HepG2 (cell line): ENCODE measurements around the gene IFRD1. TPM values are rescaled to one million over a fixed set of nuclear protein-coding genes. Genes with fewer than 3 reads are reported as not detected.

ENCODE experiments used
- ATAC-seq: fragments of 200-7000 bp; cut with Tn5 transposase; 3 replicates; pipeline ENCODE4 v1.9.1; 2020; ENCODE audit warnings: mild to moderate bottlenecking, moderate library complexity
- BruUV-seq: library from RNA; stranded (reverse); fragments of 400-500 nt; replicated peaks from 2 replicates; lab custom pipeline; 2021; lab: Mats Ljungman, UMichigan
- CTCF ChIA-PET: fragments of 300-600 bp; formaldehyde crosslinking; extraction: SDS; loops from one replicate; lab custom pipeline; 2021; ENCODE audit warnings: low total read pairs, inconsistent platforms, low intra/inter-chr PET ratio; lab: Yijun Ruan, JAX
- POLR2A ChIA-PET: fragments of 350-600 bp; sonication (Branson Sonifier 250); formaldehyde crosslinking; loops from one replicate; lab custom pipeline; 2020; ENCODE audit warnings: antibody characterized with exemption, inconsistent platforms; lab: Yijun Ruan, JAX
- DNase-seq: peaks from one replicate; pipeline ENCODE4 v3.0.0-alpha.2; 2015; ENCODE audit warnings: low spot score
- FAIRE-seq: peaks from 3 replicates; lab custom pipeline; 2011; peaks lifted over from hg19 to GRCh38; lab: Jason Lieb, UNC
- H2AFZ ChIP-seq: one replicate; pipeline ENCODE4 v1.6.1; 2011; ENCODE audit warnings: low read length, inconsistent platforms
- H3K27ac ChIP-seq: fragments of 300-600 bp; 3 replicates; pipeline ENCODE4 v1.8.0; 2011; ENCODE audit warnings: mixed run types, mild to moderate bottlenecking, mixed read lengths, low read length, inconsistent platforms; ENCODE audit not compliant: insufficient read depth; ENCODE audit errors: extremely low read length
- H3K27me3 ChIP-seq, 2 experiments: fragments of 200-600 bp in 1 of 2; 2 replicates in 1 of 2; 3 replicates in 1 of 2; pipeline versions ENCODE4 v1.6.0 to v1.8.0; 2011; ENCODE audit warnings: low read length in 2 of 2, mild to moderate bottlenecking in 2 of 2, moderate library complexity in 2 of 2, inconsistent platforms in 1 of 2; ENCODE audit not compliant: insufficient read depth in 2 of 2, control insufficient read depth in 1 of 2
- H3K36me3 ChIP-seq, 2 experiments: fragments of 200-600 bp in 1 of 2; replicated peaks in 1 of 2; 2 replicates in 1 of 2; 3 replicates in 1 of 2; pipeline versions ENCODE4 v1.5.1 to v1.8.0; 2011; ENCODE audit warnings: low read length in 2 of 2, inconsistent platforms in 1 of 2; ENCODE audit not compliant: insufficient read depth in 2 of 2, control insufficient read depth in 1 of 2
- H3K4me1 ChIP-seq: 2 replicates; pipeline ENCODE4 v1.5.1; 2012; ENCODE audit warnings: low read length, inconsistent platforms; ENCODE audit not compliant: insufficient read depth
- H3K4me2 ChIP-seq: 2 replicates; pipeline ENCODE4 v1.6.0; 2011; ENCODE audit warnings: low read depth, low read length, inconsistent platforms
- H3K4me3 ChIP-seq, 3 experiments: fragments of 200-600 bp in 1 of 3; sonication (generic), shearing (Covaris generic) in 1 of 3; replicated peaks in 1 of 3; 2 replicates each; pipeline ENCODE4 v1.5.1; 2011 to 2016; ENCODE audit warnings: low read length in 3 of 3, inconsistent platforms in 2 of 3, low read depth in 2 of 3, mild to moderate bottlenecking in 2 of 3, control low read depth in 1 of 3, mixed read lengths in 1 of 3; ENCODE audit not compliant: insufficient read depth in 1 of 3
- H3K79me2 ChIP-seq: one replicate; pipeline ENCODE4 v1.6.1; 2011; ENCODE audit warnings: low read length, inconsistent platforms; ENCODE audit not compliant: insufficient read depth
- H3K9ac ChIP-seq: 2 replicates; pipeline ENCODE4 v1.6.0; 2011; ENCODE audit warnings: mild to moderate bottlenecking, low read depth, low read length, inconsistent platforms; ENCODE audit not compliant: insufficient read depth
- H3K9me3 ChIP-seq: 2 replicates; pipeline ENCODE4 v1.5.1; 2012; ENCODE audit warnings: mild to moderate bottlenecking, low read length
- H4K20me1 ChIP-seq: 2 replicates; pipeline ENCODE4 v1.6.0; 2011; ENCODE audit warnings: inconsistent platforms, mild to moderate bottlenecking, low read length, moderate library complexity; ENCODE audit not compliant: insufficient read depth
- ATRX ChIP-seq: sonication (generic); formaldehyde crosslinking; IDR thresholded peaks from 2 replicates; pipeline ENCODE4 v1.4.0; 2020; ENCODE audit warnings: missing genetic modification reagents, borderline replicate concordance
- CENPX ChIP-seq: sonication (generic); formaldehyde crosslinking; IDR thresholded peaks from 2 replicates; pipeline ENCODE4 v1.9.0; 2021; ENCODE audit warnings: mild to moderate bottlenecking, missing genetic modification reagents, moderate library complexity
- EZH2 ChIP-seq: conservative IDR thresholded peaks from 2 replicates; pipeline ENCODE4 v1.6.1; 2012; ENCODE audit warnings: mild to moderate bottlenecking, low read depth, low read length, moderate library complexity
- GPN1 ChIP-seq: sonication (generic); formaldehyde crosslinking; IDR thresholded peaks from 2 replicates; pipeline ENCODE4 v1.5.1; 2020; ENCODE audit warnings: missing genetic modification reagents, borderline replicate concordance
- HNRNPUL1 ChIP-seq: fragments of 200-400 bp; formaldehyde crosslinking; IDR thresholded peaks from 2 replicates; pipeline ENCODE4 v1.6.1; 2017; ENCODE audit warnings: low read depth, mild to moderate bottlenecking, low read length, moderate library complexity
- MIXL1 ChIP-seq: IDR thresholded peaks from 2 replicates; pipeline ENCODE4 v1.6.1; 2016
- MTF1 ChIP-seq: sonication (generic); formaldehyde crosslinking; IDR thresholded peaks from 2 replicates; pipeline ENCODE4 v1.5.0; 2020; ENCODE audit warnings: missing genetic modification reagents
- SOX13 ChIP-seq, 3 experiments: fragments of 450-650 bp in 1 of 3; sonication (generic) in 1 of 3; formaldehyde crosslinking in 1 of 3; IDR thresholded peaks in 2 of 3; conservative IDR thresholded peaks in 1 of 3; 2 replicates each; pipeline versions ENCODE4 v1.5.0 to v1.6.1; 2016 to 2020; ENCODE audit warnings: antibody characterized with exemption in 1 of 3, mild to moderate bottlenecking in 1 of 3, missing compliant biosample characterization in 1 of 3, missing genetic modification reagents in 1 of 3, moderate library complexity in 1 of 3
- SP1 ChIP-seq, 2 experiments: fragments of 450-650 bp in 1 of 2; sonication (generic) in 1 of 2; formaldehyde crosslinking in 1 of 2; IDR thresholded peaks; 2 replicates each; pipeline versions ENCODE4 v1.4.0 to v1.6.1; 2016 to 2020; ENCODE audit warnings: missing genetic modification reagents in 1 of 2
- ZFP36L1 ChIP-seq: sonication (generic); formaldehyde crosslinking; IDR thresholded peaks from 2 replicates; pipeline ENCODE4 v1.8.0; 2022; ENCODE audit warnings: mild to moderate bottlenecking, missing genetic modification reagents, moderate library complexity
- ZFP82 ChIP-seq: sonication (generic); formaldehyde crosslinking; IDR thresholded peaks from 2 replicates; pipeline ENCODE4 v1.5.1; 2020; ENCODE audit warnings: mild to moderate bottlenecking, missing genetic modification reagents, borderline replicate concordance
- ZKSCAN8 ChIP-seq: IDR thresholded peaks from 2 replicates; pipeline ENCODE4 v1.6.1; 2016; ENCODE audit warnings: borderline replicate concordance, missing genetic modification reagents, missing compliant biosample characterization
- ZNF138 ChIP-seq: sonication (generic); formaldehyde crosslinking; IDR thresholded peaks from 2 replicates; pipeline ENCODE4 v1.5.0; 2020; ENCODE audit warnings: mild to moderate bottlenecking, low read depth, missing genetic modification reagents
- ZNF616 ChIP-seq: sonication (generic); formaldehyde crosslinking; IDR thresholded peaks from 2 replicates; pipeline ENCODE4 v1.5.0; 2020; ENCODE audit warnings: low read depth, mild to moderate bottlenecking, missing genetic modification reagents
- ZNF737 ChIP-seq: sonication (generic); formaldehyde crosslinking; IDR thresholded peaks from 2 replicates; pipeline ENCODE4 v1.5.0; 2020; ENCODE audit warnings: missing genetic modification reagents, mild to moderate bottlenecking, borderline replicate concordance
- ZNF747 ChIP-seq: sonication (generic); formaldehyde crosslinking; IDR thresholded peaks from 2 replicates; pipeline ENCODE4 v1.8.1; 2023; ENCODE audit warnings: missing genetic modification reagents, mild to moderate bottlenecking, borderline replicate concordance
- ZNF792 ChIP-seq: IDR thresholded peaks from 2 replicates; pipeline ENCODE4 v1.6.1; 2016
- in situ Hi-C: cut with HindIII; loops from 2 replicates; pipeline ENCODE4 v1.10.0; 2017; ENCODE audit warnings: low pct_unique_long_range_greater_than_20kb; ENCODE audit not compliant: extremely low pct_ligation_motif_present
- intact Hi-C: fragments of 100-400 bp; cut with micrococcal nuclease; formaldehyde crosslinking; loops from one replicate; pipeline ENCODE4 v1.10.0; 2022; ENCODE audit not compliant: unreplicated experiment
- polyA plus RNA-seq, 8 experiments: library from polyadenylated mRNA; depleted of rRNA in 3 of 8; stranded (reverse) in 7 of 8; unstranded in 1 of 8; fragments of >200 nt; fragmentation: Illumina TruSeq in 4 of 8; extraction: Trizol in 4 of 8; gene quantifications; 2 replicates each; pipeline versions ENCODE4 v1.2.1 to v1.2.3, GENCODE V29; 2011 to 2016; ENCODE audit warnings: low read depth in 4 of 8, missing spikeins in 1 of 8, mixed read lengths in 1 of 8; ENCODE audit not compliant: insufficient read depth in 1 of 8
- total RNA-seq, 5 experiments: library from RNA; depleted of rRNA; stranded (reverse); fragments of >200 nt; fragmentation: Illumina TruSeq; extraction: Trizol; gene quantifications; 2 replicates each; pipeline ENCODE4 v1.2.3, GENCODE V29; 2016; ENCODE audit warnings: low read depth in 1 of 5
- TF ChIP-seq, protein P1 (sequence below): sonication (generic); formaldehyde crosslinking; IDR thresholded peaks from 2 replicates; pipeline ENCODE4 v1.5.0; 2020; ENCODE audit warnings: mild to moderate bottlenecking, missing genetic modification reagents
- TF ChIP-seq, protein P2 (sequence below): sonication (generic); formaldehyde crosslinking; IDR thresholded peaks from 2 replicates; pipeline ENCODE4 v1.4.0; 2020; ENCODE audit warnings: mild to moderate bottlenecking, missing genetic modification reagents

Gene IFRD1
- total and polyA plus RNA-seq, 2 of the 13 experiments (the other 11 are each of a cell fraction or from before 2014, with no cell fraction given) = 50.9 to 55.5 TPM

DNA sequence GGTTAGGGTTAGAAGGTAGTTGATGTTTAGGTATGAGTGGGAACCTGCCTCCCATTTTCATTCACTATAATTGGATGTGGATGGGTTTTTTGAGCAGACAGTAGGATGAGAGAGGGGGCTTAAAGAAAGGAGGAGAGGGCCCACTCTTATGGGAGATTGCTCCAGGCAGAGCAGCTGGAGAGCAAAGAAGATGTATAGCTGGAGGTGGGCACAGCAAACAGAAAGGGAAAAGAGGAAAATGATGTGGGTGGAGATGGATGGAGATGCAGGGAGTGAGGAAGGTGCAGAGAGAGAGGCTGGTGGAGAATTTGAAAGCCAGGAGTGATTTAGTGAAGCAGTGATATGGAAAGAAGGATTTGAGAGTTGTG is 60.5 kb downstream of the IFRD1 start:
- Histone ChIP-seq H3K4me1 (peaks cover 23% of the 10 kb centered on the region), H2AFZ (no peak overlapping the region), H3K36me3 (no peaks in the 10 kb centered on the region), H3K27me3 (peaks cover 0 to 26% of the 10 kb centered on the region in 2 experiments; a peak in 3 of 5 replicates), H3K79me2 (no peaks in the 10 kb centered on the region), H3K9ac (no peak overlapping the region), H3K9me3 (no peaks in the 10 kb centered on the region), H3K27ac (no peak overlapping the region), H4K20me1 (no peaks in the 10 kb centered on the region), H3K4me3 (no peak overlapping the region), H3K4me2 (no peak overlapping the region)
- in situ Hi-C loops = no loop called here
- FAIRE-seq (no peak), ATAC-seq (no peak), DNase-seq (no peak)
- BruUV-seq = no TSS peak
- intact Hi-C loops = no loop called here
- POLR2A ChIA-PET = no interaction called here
- CTCF ChIA-PET = no interaction called here
- TF ChIP-seq ZFP82 (CRISPR knock-in tag) (no peak), CENPX (CRISPR knock-in tag) (no peak), SOX13 (IDR thresholded peaks at IDR 0.05) (no peak), SOX13 (CRISPR knock-in tag; conservative IDR thresholded peaks at IDR 0.05 in 1 of 2, IDR thresholded peaks at IDR 0.05 in 1 of 2) (no peak), ZFP36L1 (CRISPR knock-in tag) (no peak), ZNF138 (CRISPR knock-in tag) (no peak), ZNF792 (no peak), ZKSCAN8 (no peak), GPN1 (CRISPR knock-in tag) (no peak), MTF1 (no peak), ZNF737 (CRISPR knock-in tag) (no peak), ATRX (CRISPR knock-in tag) (no peak), ZNF616 (CRISPR knock-in tag) (no peak), EZH2 (no peak), MIXL1 (CRISPR knock-in tag) (no peak), ZNF747 (CRISPR knock-in tag) (no peak), HNRNPUL1 (no peak), SP1 (IDR thresholded peaks at IDR 0.05) (no peak), SP1 (CRISPR knock-in tag; IDR thresholded peaks at IDR 0.05) (no peak)
- TF ChIP-seq, protein P1, sequence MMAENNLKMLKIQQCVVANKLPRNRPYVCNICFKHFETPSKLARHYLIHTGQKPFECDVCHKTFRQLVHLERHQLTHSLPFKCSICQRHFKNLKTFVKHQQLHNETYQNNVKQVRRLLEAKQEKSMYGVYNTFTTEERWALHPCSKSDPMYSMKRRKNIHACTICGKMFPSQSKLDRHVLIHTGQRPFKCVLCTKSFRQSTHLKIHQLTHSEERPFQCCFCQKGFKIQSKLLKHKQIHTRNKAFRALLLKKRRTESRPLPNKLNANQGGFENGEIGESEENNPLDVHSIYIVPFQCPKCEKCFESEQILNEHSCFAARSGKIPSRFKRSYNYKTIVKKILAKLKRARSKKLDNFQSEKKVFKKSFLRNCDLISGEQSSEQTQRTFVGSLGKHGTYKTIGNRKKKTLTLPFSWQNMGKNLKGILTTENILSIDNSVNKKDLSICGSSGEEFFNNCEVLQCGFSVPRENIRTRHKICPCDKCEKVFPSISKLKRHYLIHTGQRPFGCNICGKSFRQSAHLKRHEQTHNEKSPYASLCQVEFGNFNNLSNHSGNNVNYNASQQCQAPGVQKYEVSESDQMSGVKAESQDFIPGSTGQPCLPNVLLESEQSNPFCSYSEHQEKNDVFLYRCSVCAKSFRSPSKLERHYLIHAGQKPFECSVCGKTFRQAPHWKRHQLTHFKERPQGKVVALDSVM = no peak
- TF ChIP-seq, protein P2, sequence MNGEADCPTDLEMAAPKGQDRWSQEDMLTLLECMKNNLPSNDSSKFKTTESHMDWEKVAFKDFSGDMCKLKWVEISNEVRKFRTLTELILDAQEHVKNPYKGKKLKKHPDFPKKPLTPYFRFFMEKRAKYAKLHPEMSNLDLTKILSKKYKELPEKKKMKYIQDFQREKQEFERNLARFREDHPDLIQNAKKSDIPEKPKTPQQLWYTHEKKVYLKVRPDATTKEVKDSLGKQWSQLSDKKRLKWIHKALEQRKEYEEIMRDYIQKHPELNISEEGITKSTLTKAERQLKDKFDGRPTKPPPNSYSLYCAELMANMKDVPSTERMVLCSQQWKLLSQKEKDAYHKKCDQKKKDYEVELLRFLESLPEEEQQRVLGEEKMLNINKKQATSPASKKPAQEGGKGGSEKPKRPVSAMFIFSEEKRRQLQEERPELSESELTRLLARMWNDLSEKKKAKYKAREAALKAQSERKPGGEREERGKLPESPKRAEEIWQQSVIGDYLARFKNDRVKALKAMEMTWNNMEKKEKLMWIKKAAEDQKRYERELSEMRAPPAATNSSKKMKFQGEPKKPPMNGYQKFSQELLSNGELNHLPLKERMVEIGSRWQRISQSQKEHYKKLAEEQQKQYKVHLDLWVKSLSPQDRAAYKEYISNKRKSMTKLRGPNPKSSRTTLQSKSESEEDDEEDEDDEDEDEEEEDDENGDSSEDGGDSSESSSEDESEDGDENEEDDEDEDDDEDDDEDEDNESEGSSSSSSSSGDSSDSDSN = no peak
